DND-41 (cell line): Measurements from ENCODE around the gene GABPB2.

Source experiments
- CTCF ChIP-seq: IDR thresholded peaks from 2 replicates; pipeline ENCODE4 v1.5.1; 2012; ENCODE audit warnings: borderline replicate concordance, low read length, moderate library complexity, mild to moderate bottlenecking; ENCODE audit not compliant: poor library complexity, severe bottlenecking; ENCODE audit errors: extremely low read depth
- EZH2 ChIP-seq: IDR thresholded peaks from 3 replicates; pipeline ENCODE4 v1.6.1; 2012; ENCODE audit warnings: borderline replicate concordance, low read depth, mild to moderate bottlenecking, moderate library complexity, low read length, inconsistent platforms; ENCODE audit not compliant: severe bottlenecking

GRCh38 chr1:151130987-151131586, 60.5 kb downstream of the GABPB2 start:
- no peak for TF ChIP-seq CTCF
- no peak for TF ChIP-seq EZH2
